Subcutaneous abdominal adipose tissue (tissue), 5 donors: ENCODE results near the gene HORMAD2.
"Not testable (repeated sequence)": the region's sequence is repeated elsewhere in the genome, so short reads cannot be mapped to it uniquely, and the experiment has no call there.

Experiments
- H3K27ac ChIP-seq: one replicate; pipeline ENCODE4 v1.7.0; 2013; ENCODE audit warnings: low read depth, mild to moderate bottlenecking, inconsistent platforms, low read length, moderate library complexity
- H3K27me3 ChIP-seq, 5 donors: one replicate each; pipeline ENCODE4 v1.7.0; 2013; ENCODE audit warnings: low read length in 5 of 5, inconsistent platforms in 1 of 5; ENCODE audit not compliant: control insufficient read depth in 5 of 5, insufficient read depth in 4 of 5
- H3K36me3 ChIP-seq, 5 donors: one replicate each; pipeline ENCODE4 v1.7.0; 2013; ENCODE audit warnings: low read length in 5 of 5; ENCODE audit not compliant: control insufficient read depth in 5 of 5, insufficient read depth in 5 of 5
- H3K4me1 ChIP-seq, 5 donors: one replicate each; pipeline ENCODE4 v1.7.0; 2013; ENCODE audit warnings: low read length in 5 of 5, mild to moderate bottlenecking in 3 of 5, moderate library complexity in 1 of 5; ENCODE audit not compliant: control insufficient read depth in 5 of 5, insufficient read depth in 5 of 5
- H3K4me3 ChIP-seq, 5 donors: one replicate each; pipeline ENCODE4 v1.7.0; 2013; ENCODE audit warnings: low read length in 5 of 5, low read depth in 1 of 5
- H3K9ac ChIP-seq, 5 donors: one replicate each; pipeline ENCODE4 v1.7.0; 2013; ENCODE audit warnings: low read length in 5 of 5, mild to moderate bottlenecking in 4 of 5, moderate library complexity in 3 of 5
- H3K9me3 ChIP-seq, 5 donors: one replicate each; pipeline ENCODE4 v1.7.0; 2013; ENCODE audit warnings: low read length in 5 of 5; ENCODE audit not compliant: control insufficient read depth in 5 of 5
- donor health status: healthy.
- donor health status: healthy.
- donor health status: healthy.
- donor health status: healthy.
- donor health status: healthy.

HORMAD2 gene

DNA sequence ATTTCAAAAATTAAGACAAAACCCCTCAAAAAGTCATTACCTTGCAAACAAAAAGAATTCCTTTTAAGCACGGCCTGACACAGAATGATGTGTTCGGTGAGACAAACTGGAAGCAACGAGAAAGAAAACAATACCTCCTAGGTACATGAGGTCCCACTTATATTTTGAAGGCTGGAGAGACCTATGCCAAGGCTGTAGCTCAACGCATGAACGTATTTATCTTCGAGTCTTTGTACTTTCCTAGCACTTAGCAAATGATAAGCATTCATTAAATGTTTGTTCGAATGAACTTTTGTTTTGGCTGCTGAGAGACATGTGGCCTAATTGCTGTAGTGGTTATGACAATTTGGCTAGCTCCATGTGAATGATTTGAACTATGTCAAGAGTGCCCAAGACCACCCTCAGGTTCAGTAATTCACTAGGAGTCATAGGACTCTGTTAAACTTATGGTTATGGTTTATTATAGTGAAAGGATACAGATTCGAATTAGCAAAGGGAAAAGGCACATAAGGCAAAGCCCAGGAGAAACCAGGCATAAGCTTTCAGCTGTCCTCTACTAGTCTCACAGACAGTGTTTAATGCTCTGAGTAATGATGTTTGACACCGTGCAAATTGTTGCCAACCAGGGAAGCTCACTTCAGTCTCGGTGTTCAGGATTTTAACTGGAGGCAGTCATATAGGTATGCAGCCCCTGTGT lies 26.0 kb upstream of the HORMAD2 start:
- H3K9me3 ChIP-seq = peaks cover 0 to 9% (median 2%) of the 10 kb centered on the region in 5 donors
- no peak overlapping the region for H3K4me3 ChIP-seq
- H3K27me3 ChIP-seq = no peaks in the 10 kb centered on the region
- H3K36me3 ChIP-seq = no peaks in the 10 kb centered on the region
- peaks cover 7 to 19% (median 13%) of the 10 kb centered on the region in 5 donors for H3K4me1 ChIP-seq
- no peak overlapping the region for H3K27ac ChIP-seq
- no peak overlapping the region for H3K9ac ChIP-seq

DNA sequence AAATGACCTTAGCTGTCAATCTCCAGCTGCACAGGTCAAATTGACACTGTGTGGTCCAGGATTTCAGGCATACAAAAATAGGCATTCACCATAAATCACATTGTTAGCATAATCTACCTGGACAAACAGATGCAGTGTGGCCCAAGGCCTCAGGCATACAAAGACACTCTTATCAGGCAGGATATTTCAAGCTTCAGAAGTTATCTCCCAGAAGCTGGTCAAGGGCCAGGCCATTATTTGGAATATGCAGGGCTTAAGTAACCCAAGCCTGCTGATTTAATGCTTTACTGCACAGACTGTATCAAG lies 25.5 kb upstream of the HORMAD2 start:
- H3K9ac ChIP-seq = no peak overlapping the region
- H3K27ac ChIP-seq = no peak overlapping the region
- H3K4me1 ChIP-seq = peaks cover 7 to 19% (median 13%) of the 10 kb centered on the region in 5 donors
- H3K4me3 ChIP-seq = no peak overlapping the region
- H3K9me3 ChIP-seq = peaks cover 0 to 9% (median 2%) of the 10 kb centered on the region in 5 donors
- no peaks in the 10 kb centered on the region for H3K27me3 ChIP-seq
- no peaks in the 10 kb centered on the region for H3K36me3 ChIP-seq

DNA sequence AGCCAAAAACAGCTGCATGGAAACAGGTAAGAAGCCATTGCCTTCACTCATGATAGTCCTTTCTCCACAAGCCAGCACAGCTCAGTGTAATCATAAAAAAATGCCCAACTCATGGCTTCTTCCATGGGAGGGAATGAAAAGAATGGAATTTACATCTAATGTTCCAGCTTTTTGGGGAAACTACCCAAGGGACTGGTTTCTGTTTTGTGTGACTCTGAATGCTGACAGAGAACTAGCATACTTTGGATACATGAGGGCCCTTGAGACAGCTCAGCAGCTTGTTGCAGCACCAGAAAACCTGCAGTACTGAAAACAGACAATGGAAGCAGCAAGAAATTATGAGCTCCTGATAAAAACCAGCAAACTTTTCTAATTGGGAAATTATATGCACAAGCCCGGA lies 24.2 kb upstream of the HORMAD2 start:
- H3K4me3 ChIP-seq = no peak overlapping the region
- peaks cover 0 to 9% (median 2%) of the 10 kb centered on the region in 5 donors for H3K9me3 ChIP-seq
- peaks cover 7 to 19% (median 13%) of the 10 kb centered on the region in 5 donors for H3K4me1 ChIP-seq
- H3K27me3 ChIP-seq = no peaks in the 10 kb centered on the region
- no peaks in the 10 kb centered on the region for H3K36me3 ChIP-seq
- H3K9ac ChIP-seq = no peak overlapping the region
- H3K27ac ChIP-seq = no peak overlapping the region

DNA sequence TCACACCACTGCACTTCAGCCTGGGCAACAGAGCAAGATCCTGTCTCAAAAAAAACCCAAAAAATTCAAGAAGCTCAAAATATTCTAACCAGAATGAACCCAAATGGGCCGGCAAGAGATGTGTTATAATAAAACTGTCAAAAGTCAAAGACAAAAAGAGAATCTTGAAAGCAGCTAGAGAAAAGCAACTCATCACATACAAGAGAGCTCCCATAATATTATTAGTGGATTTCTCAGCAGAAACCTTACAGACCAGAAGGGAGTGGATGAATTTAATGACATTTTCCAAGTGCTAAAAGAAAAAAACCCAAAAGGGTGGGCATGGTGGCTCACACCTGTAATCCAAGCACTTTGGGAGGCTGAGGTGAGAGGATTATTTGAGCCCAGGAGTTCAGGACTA lies 22.9 kb upstream of the HORMAD2 start:
- H3K27ac ChIP-seq = no peak overlapping the region
- H3K9me3 ChIP-seq = peaks cover 0 to 9% (median 2%) of the 10 kb centered on the region in 5 donors
- H3K9ac ChIP-seq = no peak overlapping the region
- peaks cover 7 to 19% (median 13%) of the 10 kb centered on the region in 5 donors for H3K4me1 ChIP-seq
- H3K4me3 ChIP-seq = no peak overlapping the region
- H3K27me3 ChIP-seq = no peaks in the 10 kb centered on the region
- no peaks in the 10 kb centered on the region for H3K36me3 ChIP-seq

DNA sequence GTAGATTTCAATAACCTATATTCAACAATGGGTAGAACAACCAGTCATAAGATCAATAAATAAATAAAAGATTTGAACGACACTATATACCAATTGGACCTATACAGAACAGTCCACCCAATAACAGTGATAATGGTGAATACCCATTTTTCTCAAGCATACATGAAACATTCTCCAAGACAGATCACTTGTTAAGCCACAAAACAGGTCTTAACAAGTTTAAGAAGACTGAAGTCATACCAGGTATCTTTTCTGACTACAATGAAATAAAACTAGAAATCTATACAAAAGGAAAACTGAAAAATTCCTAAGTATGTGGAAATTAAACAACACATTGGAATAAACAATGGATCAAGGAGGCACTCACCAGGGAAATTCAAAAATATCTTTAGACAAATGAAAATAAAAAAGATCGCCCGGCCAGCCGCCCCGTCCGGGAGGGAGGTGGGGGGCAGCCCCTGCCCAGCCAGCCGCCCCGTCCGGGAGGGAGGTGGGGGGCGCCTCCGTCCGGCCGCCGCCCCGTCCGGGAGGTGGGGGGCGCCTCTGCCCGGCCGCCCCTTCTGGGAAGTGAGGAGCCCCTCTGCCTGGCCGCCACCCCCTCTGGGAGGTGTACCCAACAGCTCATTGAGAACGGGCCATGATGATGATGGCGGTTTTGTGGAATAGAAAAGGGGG lies 20.8 kb upstream of the HORMAD2 start:
- H3K4me3 ChIP-seq, H3K36me3 ChIP-seq, H3K27ac ChIP-seq, H3K27me3 ChIP-seq, H3K9ac ChIP-seq: not testable (repeated sequence)
- Histone ChIP-seq H3K9me3 (peaks cover under 1 to 11% (median 4%) of the 10 kb centered on the region in 5 donors), H3K4me1 (peaks cover 7 to 18% (median 13%) of the 10 kb centered on the region in 5 donors)

- peaks cover 2 to 17% (median 4%) of the 10 kb centered on the region in 5 donors for H3K9me3 ChIP-seq
- not testable (repeated sequence) for H3K27me3 ChIP-seq, H3K27ac ChIP-seq, H3K36me3 ChIP-seq, H3K4me1 ChIP-seq, H3K9ac ChIP-seq, H3K4me3 ChIP-seq
Measured at GRCh38 chr22:30061094-30061493, 19.2 kb upstream of the HORMAD2 start.

GRCh38 chr22:30062259-30062658 lies 18.0 kb upstream of the HORMAD2 start:
- H3K36me3 ChIP-seq = no peaks in the 10 kb centered on the region
- H3K9me3 ChIP-seq = peaks cover 2 to 10% (median 4%) of the 10 kb centered on the region in 5 donors
- H3K27me3 ChIP-seq = no peaks in the 10 kb centered on the region
- H3K4me3 ChIP-seq = no peak overlapping the region
- H3K9ac ChIP-seq = no peak overlapping the region
- H3K4me1 ChIP-seq = no peaks in the 10 kb centered on the region
- H3K27ac ChIP-seq = no peak overlapping the region

GRCh38 chr22:30062950-30063349 lies 17.3 kb upstream of the HORMAD2 start:
- no peaks in the 10 kb centered on the region for H3K27me3 ChIP-seq
- H3K36me3 ChIP-seq = no peaks in the 10 kb centered on the region
- H3K9ac ChIP-seq = no peak overlapping the region
- H3K4me3 ChIP-seq = no peak overlapping the region
- H3K4me1 ChIP-seq = no peaks in the 10 kb centered on the region
- peaks cover 0 to 10% (median 2%) of the 10 kb centered on the region in 5 donors for H3K9me3 ChIP-seq
- H3K27ac ChIP-seq = no peak overlapping the region

DNA sequence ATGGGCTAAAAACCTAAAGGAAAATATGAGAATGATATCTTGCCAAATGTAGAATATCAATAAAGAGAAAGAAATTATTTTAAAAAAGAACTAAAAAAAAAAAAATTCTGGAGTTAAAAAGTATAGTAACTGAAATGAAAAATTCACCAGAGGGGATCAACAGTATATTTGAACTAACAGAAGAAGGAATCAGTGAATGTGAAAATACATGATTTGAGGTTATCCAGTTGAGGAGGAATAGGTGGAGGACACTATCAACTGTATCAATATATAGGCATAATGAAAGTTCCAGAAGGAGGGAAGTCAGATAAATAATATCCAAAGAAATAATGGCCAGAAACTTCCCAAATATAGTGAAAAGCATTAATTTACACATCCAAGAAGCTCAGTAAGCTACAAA lies 16.1 kb upstream of the HORMAD2 start:
- H3K9me3 ChIP-seq = peaks cover 0 to 10% (median 2%) of the 10 kb centered on the region in 5 donors
- H3K27ac ChIP-seq = no peak overlapping the region
- no peaks in the 10 kb centered on the region for H3K4me1 ChIP-seq
- no peak overlapping the region for H3K4me3 ChIP-seq
- no peaks in the 10 kb centered on the region for H3K36me3 ChIP-seq
- H3K9ac ChIP-seq = no peak overlapping the region
- no peaks in the 10 kb centered on the region for H3K27me3 ChIP-seq

DNA sequence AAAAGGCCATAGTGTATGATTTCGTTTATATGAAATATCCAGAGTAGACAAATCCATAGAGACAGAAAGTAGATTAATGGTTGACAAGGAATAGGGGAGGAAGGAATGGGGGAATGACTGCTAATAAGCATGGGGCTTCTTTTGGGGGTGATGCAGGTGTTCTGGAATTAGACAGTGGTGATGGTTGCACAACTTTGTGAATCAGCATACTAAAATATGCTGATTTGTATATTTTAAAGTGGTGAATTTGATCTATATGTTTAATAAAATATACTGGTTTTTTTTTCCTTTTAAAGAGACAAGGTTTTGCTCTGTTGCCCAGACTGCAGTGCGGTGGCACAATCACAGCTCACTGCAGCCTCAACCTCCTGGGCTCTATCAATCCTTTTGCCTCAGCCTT lies 6.5 kb upstream of the HORMAD2 start:
- Histone ChIP-seq H3K9ac (no peak overlapping the region), H3K36me3 (no peaks in the 10 kb centered on the region), H3K4me1 (peaks cover 0 to 10% (median 2%) of the 10 kb centered on the region in 5 donors), H3K4me3 (no peak overlapping the region), H3K27me3 (no peaks in the 10 kb centered on the region), H3K9me3 (no peaks in the 10 kb centered on the region), H3K27ac (no peak overlapping the region)
